Measurements from ENCODE around the gene EXT2.

GRCh38 chr11:44257338-44258189 lies 162.1 kb downstream of the EXT2 start:
- TF ChIP-seq CTCF (IDR thresholded peaks at IDR 0.05) (no peak), POLR2A (IDR thresholded peaks at IDR 0.05) (no peak), POLR2AphosphoS5 (IDR thresholded peaks at IDR 0.05) (no peak)
